Middle frontal gyrus (tissue), 1 donor: ENCODE data around the gene KCNJ2.

ENCODE experiments used
- DNase-seq: peaks from one replicate; pipeline ENCODE4 v3.0.0-alpha.2; 2015; ENCODE audit warnings: low spot score; ENCODE audit errors: extremely low spot score

KCNJ2 gene

GRCh38 chr17:70168977-70169708 is at the start of gene KCNJ2:
Gene KCNJ2 (plus strand): TSS chr17:70169532. CDS start chr17:70175040, 5,508 bp downstream.
- DNase-seq, result peak; percentile 90

DNA sequence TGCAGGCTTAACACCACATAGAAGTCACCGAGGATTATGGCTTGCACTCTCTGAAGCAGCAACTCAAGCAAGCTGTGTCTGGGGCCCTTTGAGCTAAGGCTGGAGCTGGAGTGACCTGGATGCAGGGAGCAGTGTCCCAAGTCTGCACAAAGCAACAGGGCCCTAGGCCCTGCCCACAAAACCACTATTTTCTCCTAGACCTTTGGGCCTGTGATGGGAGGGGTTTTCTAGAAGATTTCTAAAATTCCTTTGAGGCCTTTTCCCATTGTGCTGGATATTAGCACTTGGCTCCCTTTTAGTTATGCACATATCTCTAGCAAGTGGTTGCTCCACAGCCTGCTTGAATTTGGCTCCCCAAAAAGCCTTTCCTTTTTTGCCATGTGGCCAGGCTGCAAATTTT is 49.8 kb upstream of the KCNJ2 start:
- no peak for DNase-seq

GRCh38 chr17:70119983-70120382 is 49.3 kb upstream of the KCNJ2 start:
- DNase-seq, result no peak

- no peak for DNase-seq
Observed at GRCh38 chr17:70120425-70120824, 48.9 kb upstream of the KCNJ2 start.

DNA sequence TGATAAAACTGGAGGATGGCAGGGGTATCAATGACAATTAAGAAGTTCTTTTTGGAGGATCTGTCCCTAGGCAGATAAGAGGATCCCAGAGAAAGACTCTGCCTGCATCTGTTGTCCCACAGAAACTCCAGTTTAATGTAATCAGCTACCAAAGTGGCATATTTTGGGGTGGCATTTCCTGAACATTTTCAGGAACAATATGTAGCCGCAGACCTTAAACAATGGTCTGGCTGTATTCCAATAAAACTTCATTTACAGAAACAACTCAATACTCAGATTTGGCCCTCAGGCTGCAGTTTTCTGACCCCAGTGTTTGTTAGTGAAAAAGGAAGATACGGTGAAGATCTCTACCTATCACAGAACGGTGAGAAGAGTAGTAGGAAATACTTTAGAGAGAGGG is 48.2 kb upstream of the KCNJ2 start:
- DNase-seq, result no peak

- no peak for DNase-seq
Observed at GRCh38 chr17:70123193-70123592, 46.1 kb upstream of the KCNJ2 start.

- DNase-seq, result no peak
Observed at GRCh38 chr17:70124723-70125122, 44.6 kb upstream of the KCNJ2 start.

GRCh38 chr17:70127221-70127873 is 42.0 kb upstream of the KCNJ2 start:
- DNase-seq, result no peak

GRCh38 chr17:70128727-70129238 is 40.5 kb upstream of the KCNJ2 start:
- no peak for DNase-seq

DNA sequence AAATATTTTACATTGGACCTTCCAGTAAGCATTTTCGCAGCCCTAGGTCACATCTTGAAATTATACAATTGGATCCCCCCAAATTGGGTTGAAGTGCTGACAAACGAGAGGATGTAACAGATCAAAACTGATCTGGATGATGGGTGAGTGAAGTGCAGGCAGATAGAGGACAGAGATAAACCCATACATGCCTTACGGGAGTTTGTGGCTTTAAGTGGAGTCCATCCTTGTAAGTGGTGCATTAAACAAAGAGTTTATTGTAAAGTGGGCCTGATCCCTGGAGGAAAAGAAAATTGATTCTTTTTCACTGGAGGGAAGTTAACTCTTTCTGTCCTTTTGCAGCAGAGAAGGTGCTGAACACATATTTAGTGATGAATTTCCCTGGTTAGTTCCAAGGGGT is 39.0 kb upstream of the KCNJ2 start:
- DNase-seq, result no peak

DNA sequence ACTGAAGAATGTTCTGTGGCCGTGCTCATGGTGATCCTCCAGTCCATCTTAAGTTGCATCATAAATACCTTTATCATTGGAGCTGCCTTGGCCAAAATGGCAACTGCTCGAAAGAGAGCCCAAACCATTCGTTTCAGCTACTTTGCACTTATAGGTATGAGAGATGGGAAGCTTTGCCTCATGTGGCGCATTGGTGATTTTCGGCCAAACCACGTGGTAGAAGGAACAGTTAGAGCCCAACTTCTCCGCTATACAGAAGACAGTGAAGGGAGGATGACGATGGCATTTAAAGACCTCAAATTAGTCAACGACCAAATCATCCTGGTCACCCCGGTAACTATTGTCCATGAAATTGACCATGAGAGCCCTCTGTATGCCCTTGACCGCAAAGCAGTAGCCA is 36.8 kb upstream of the KCNJ2 start:
- no peak for DNase-seq

DNA sequence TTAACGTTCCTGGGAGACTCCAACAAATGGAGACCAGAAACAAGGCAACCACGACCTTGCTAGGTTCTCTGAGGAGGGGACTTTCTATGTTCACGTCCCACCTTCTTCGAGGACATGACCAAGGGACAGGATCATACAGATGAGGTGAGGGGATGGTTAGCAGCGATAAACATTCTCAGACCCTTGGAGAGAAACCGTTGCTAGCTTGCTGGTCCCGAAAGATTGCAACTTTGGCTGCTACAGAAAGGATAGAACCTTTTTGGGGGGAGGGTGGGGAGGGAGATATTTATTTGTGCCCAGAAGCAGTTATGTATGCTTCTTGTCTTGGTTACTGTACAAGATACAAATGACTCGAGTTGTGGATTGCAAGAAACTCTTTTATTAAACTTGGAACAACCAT is 35.3 kb upstream of the KCNJ2 start:
- DNase-seq, result no peak

- no peak for DNase-seq
Observed at GRCh38 chr17:70134777-70135176, 34.6 kb upstream of the KCNJ2 start.

GRCh38 chr17:70136131-70136530 is 33.2 kb upstream of the KCNJ2 start:
- DNase-seq, result no peak

- no peak for DNase-seq
Observed at GRCh38 chr17:70137451-70138230, 31.7 kb upstream of the KCNJ2 start.

- no peak for DNase-seq
Observed at GRCh38 chr17:70138291-70138865, 31.0 kb upstream of the KCNJ2 start.

DNA sequence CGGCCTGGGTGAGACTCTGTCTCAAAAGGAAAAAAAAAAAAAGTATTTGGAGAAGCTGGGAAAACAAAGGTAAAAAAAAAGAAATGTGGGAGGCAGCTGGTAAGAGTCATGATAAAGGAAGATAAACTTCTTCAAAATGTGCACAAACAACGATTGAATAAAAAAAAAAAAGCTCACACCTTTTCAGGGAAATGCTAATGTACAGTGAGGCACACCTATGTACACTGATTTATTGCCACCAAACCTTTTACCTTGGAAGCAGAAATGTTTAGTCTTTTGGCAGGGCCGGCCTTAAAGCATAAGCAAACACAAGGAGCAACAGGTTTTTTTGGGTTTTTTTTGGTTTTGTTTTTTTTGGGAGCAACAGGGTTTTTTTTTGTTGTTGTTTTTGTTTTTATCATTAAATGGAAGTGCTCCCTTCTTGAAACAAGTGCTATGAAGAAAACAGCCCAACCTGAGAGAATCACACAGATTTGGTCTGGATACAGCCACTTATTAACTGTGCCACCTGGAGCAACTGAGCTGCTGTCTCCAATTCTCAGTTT is 29.8 kb upstream of the KCNJ2 start:
- no peak for DNase-seq

DNA sequence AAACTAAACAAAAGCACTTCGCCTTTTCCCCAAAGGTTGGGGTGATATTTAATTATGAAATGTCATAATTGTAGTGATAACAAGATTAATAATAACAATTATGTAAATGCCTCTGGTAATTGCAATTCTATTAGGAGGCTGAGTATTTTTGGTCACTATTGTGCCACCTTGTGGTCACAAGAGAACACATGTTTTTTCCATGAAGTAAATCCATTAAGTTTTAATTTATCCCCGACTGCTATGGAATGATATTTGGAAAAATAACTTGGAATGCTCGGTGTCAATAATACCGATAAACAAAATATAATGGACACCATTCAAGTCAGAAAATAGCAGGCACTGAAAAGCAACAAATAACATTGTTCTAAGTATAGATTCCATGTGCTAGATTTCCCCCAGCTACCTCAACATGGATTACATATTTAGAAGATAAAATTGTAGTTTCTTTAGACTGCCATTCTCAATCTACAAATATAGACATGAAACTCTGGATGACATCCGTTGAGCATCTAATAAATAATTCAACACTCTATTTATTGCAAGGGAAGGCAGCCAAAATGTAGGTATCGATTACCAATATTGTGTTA is 25.0 kb upstream of the KCNJ2 start:
- DNase-seq, result no peak

- no peak for DNase-seq
Observed at GRCh38 chr17:70153210-70153609, 16.1 kb upstream of the KCNJ2 start.

DNA sequence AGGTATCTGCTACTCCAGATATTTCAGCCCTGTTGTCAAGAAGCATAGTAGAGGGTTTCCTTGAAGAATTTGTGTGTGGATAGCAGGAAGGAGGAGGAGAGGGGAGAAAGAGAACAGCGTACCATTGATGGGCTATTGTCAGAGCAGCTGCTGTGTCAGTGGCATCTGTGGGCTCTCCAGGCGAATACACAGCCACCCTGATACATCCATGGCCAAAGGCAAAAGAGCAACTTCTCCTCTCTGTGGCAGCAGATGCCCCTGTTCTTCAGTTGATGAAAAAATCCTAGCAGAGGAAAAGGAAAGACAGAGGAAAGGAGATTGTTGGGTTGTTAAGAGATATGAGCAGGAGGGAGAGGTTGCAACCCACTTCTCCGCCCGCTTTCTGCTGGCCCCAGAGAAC is 12.2 kb upstream of the KCNJ2 start:
- DNase-seq, result no peak

DNA sequence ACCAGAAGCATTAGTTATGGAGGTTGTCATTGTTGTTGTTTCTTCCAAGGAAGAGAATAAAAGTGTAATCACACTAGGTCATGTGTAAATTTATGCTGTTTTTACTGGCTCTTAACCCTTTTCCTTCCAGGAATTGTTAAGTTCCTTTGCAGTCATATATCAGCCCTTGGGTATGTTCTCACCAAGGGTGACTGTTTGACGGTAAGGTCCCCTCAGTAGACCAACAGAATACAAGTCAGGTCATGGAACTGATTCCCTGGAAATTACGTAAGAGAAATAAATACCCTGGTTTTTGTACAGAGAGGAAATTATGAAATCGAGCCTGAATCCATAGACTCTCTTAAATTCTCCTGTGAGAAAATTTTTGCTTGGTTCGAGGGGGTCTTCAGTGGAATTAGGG is 11.2 kb upstream of the KCNJ2 start:
- no peak for DNase-seq
